Nephron (organoid): ENCODE data around the gene ADAMTS2.

Experiments
- H3K27ac Mint-ChIP-seq, 3 experiments: 2 replicates each; pipeline ENCODE4 v1.8.0; 2020; ENCODE audit warnings: mixed read lengths in 3 of 3, mild to moderate bottlenecking in 2 of 3, moderate library complexity in 1 of 3
- H3K27me3 Mint-ChIP-seq: 2 replicates; pipeline ENCODE4 v1.8.0; 2021; ENCODE audit warnings: low read depth, mild to moderate bottlenecking, moderate library complexity, mixed read lengths
- H3K36me3 Mint-ChIP-seq: 2 replicates; pipeline ENCODE4 v1.8.0; 2020; ENCODE audit warnings: low read depth, mixed read lengths
- H3K4me1 Mint-ChIP-seq: 2 replicates; pipeline ENCODE4 v1.8.0; 2020; ENCODE audit warnings: mixed read lengths
- H3K4me3 Mint-ChIP-seq, 3 experiments: 2 replicates each; pipeline ENCODE4 v1.8.0; 2020; ENCODE audit warnings: mild to moderate bottlenecking in 3 of 3, mixed read lengths in 3 of 3, moderate library complexity in 2 of 3
- H3K9me3 Mint-ChIP-seq: 2 replicates; pipeline ENCODE4 v1.8.0; 2020; ENCODE audit warnings: mixed read lengths
- CTCF ChIP-seq, 3 experiments: fragments of 200-600 bp; sonication (generic); IDR thresholded peaks; one replicate each; pipeline ENCODE4 v1.5.0; 2021; ENCODE audit warnings: antibody characterized with exemption in 3 of 3; ENCODE audit not compliant: unreplicated experiment in 3 of 3

Gene ADAMTS2

GRCh38 chr5:179377421-179378115, 32.3 kb upstream of the ADAMTS2 start:
- H3K9me3 Mint-ChIP-seq: no peaks in the 10 kb centered on the region
- peak overlapping the region in 1 of 3 experiments; percentile 42 for H3K27ac Mint-ChIP-seq
- H3K4me3 Mint-ChIP-seq: no peak overlapping the region
- no peaks in the 10 kb centered on the region for H3K36me3 Mint-ChIP-seq
- TF ChIP-seq CTCF (IDR thresholded peaks at IDR 0.05; ENCODE audit: unreplicated experiment in 3 of 3): no peak
- peaks cover 15% of the 10 kb centered on the region for H3K4me1 Mint-ChIP-seq
- peaks cover 27% of the 10 kb centered on the region for H3K27me3 Mint-ChIP-seq

GRCh38 chr5:179376701-179377420, 31.6 kb upstream of the ADAMTS2 start:
- H3K4me1 Mint-ChIP-seq: peaks cover 15% of the 10 kb centered on the region
- TF ChIP-seq CTCF (IDR thresholded peaks at IDR 0.05; ENCODE audit: unreplicated experiment in 3 of 3): no peak

GRCh38 chr5:179375831-179376365, 30.6 kb upstream of the ADAMTS2 start:
- H3K27ac Mint-ChIP-seq: no peak overlapping the region
- H3K4me3 Mint-ChIP-seq: no peak overlapping the region
- peaks cover 26% of the 10 kb centered on the region for H3K27me3 Mint-ChIP-seq
- peaks cover 15% of the 10 kb centered on the region for H3K4me1 Mint-ChIP-seq
- TF ChIP-seq CTCF (IDR thresholded peaks at IDR 0.05; ENCODE audit: unreplicated experiment in 3 of 3): no peak
- H3K9me3 Mint-ChIP-seq: no peaks in the 10 kb centered on the region
- no peaks in the 10 kb centered on the region for H3K36me3 Mint-ChIP-seq

More at GRCh38 chr5:179376701-179377420, 31.6 kb upstream of the ADAMTS2 start:
- no peaks in the 10 kb centered on the region for H3K9me3 Mint-ChIP-seq
- peak overlapping the region in 1 of 3 experiments; percentile 42 for H3K27ac Mint-ChIP-seq
- no peaks in the 10 kb centered on the region for H3K36me3 Mint-ChIP-seq
- H3K27me3 Mint-ChIP-seq: peaks cover 28% of the 10 kb centered on the region
- no peak overlapping the region for H3K4me3 Mint-ChIP-seq

- Mint-ChIP-seq H3K9me3 (no peaks in the 10 kb centered on the region), H3K27ac (no peak overlapping the region), H3K4me1 (peaks cover 15% of the 10 kb centered on the region), H3K36me3 (no peaks in the 10 kb centered on the region), H3K27me3 (peaks cover 26% of the 10 kb centered on the region), H3K4me3 (no peak overlapping the region)
- TF ChIP-seq CTCF (IDR thresholded peaks at IDR 0.05; ENCODE audit: unreplicated experiment in 3 of 3): no peak
Observed at GRCh38 chr5:179375236-179375685, 30.0 kb upstream of the ADAMTS2 start.

- H3K27ac Mint-ChIP-seq: no peak overlapping the region
Observed at GRCh38 chr5:179374506-179375235, 29.4 kb upstream of the ADAMTS2 start.

More at GRCh38 chr5:179374506-179375235, 29.4 kb upstream of the ADAMTS2 start:
- H3K4me3 Mint-ChIP-seq: no peak overlapping the region
- H3K36me3 Mint-ChIP-seq: no peaks in the 10 kb centered on the region
- H3K9me3 Mint-ChIP-seq: no peaks in the 10 kb centered on the region
- TF ChIP-seq CTCF (IDR thresholded peaks at IDR 0.05; ENCODE audit: unreplicated experiment in 3 of 3): no peak
- H3K4me1 Mint-ChIP-seq: peaks cover 15% of the 10 kb centered on the region
- peaks cover 29% of the 10 kb centered on the region for H3K27me3 Mint-ChIP-seq
